ENCODE measurements around the gene CFAP47. TPM values are rescaled to one million over a fixed set of nuclear protein-coding genes. Genes with fewer than 3 reads are reported as not detected.

Gene CFAP47
- polyA plus RNA-seq, 4 donors, result 0.49 to 1.0 (median 0.70) TPM

Other genes with a start within 250 kb of the CFAP47 start
- not detected for gene MAGEB16, start 121.4 kb upstream of the CFAP47 start, polyA plus RNA-seq (ENCODE audit: insufficient read length in 4 of 4)

Data from left renal cortex interstitium (tissue), 4 donors.